GM06990 (cell line): Measurements from ENCODE around the gene TRIM7.

Experiments used
- DNase-seq: peaks from one replicate; pipeline ENCODE4 v3.0.0-alpha.2; 2011; ENCODE audit not compliant: insufficient read length; ENCODE audit errors: extremely low read depth
- H3K27me3 ChIP-seq: replicated peaks from 2 replicates; pipeline ENCODE4 v1.6.0; 2011; ENCODE audit warnings: low read length; ENCODE audit not compliant: control insufficient read depth, insufficient read depth
- H3K36me3 ChIP-seq: 2 replicates; pipeline ENCODE4 v1.5.1; 2011; ENCODE audit warnings: low read length; ENCODE audit not compliant: control insufficient read depth, insufficient read depth
- H3K4me3 ChIP-seq: replicated peaks from 2 replicates; pipeline ENCODE4 v1.5.1; 2011; ENCODE audit warnings: low read depth, mild to moderate bottlenecking, control low read depth, low read length
- CTCF ChIP-seq: IDR thresholded peaks from 2 replicates; pipeline ENCODE4 v1.5.1; 2011; ENCODE audit warnings: low read length, control low read depth, mild to moderate bottlenecking, inconsistent platforms; ENCODE audit not compliant: insufficient read depth, poor library complexity, severe bottlenecking

The TRIM7 gene

GRCh38 chr5:181221792-181222629 lies 17.0 kb upstream of the TRIM7 start:
- TF ChIP-seq CTCF = no peak
- peak overlapping the region; percentile 90 for H3K4me3 ChIP-seq
- H3K27me3 ChIP-seq = no peaks in the 10 kb centered on the region
- 0 out of 2 replicates have a peak, but pooled peaks cover 2% of the 10 kb centered on the region for H3K36me3 ChIP-seq
- peak; percentile 92 for DNase-seq

- TF ChIP-seq CTCF = no peak
- no peaks in the 10 kb centered on the region for H3K27me3 ChIP-seq
- DNase-seq = no peak
- H3K36me3 ChIP-seq = no peaks in the 10 kb centered on the region
- H3K4me3 ChIP-seq = no peak overlapping the region
These were observed 16.3 kb upstream of the TRIM7 start for GRCh38 chr5:181221105-181221791.

GRCh38 chr5:181220178-181220515 lies 15.2 kb upstream of the TRIM7 start:
- Histone ChIP-seq H3K4me3 (no peak overlapping the region), H3K36me3 (no peaks in the 10 kb centered on the region), H3K27me3 (no peaks in the 10 kb centered on the region)
- TF ChIP-seq CTCF = no peak
- no peak for DNase-seq

- DNase-seq = no peak
- TF ChIP-seq CTCF = no peak
- Histone ChIP-seq H3K27me3 (no peaks in the 10 kb centered on the region), H3K36me3 (no peaks in the 10 kb centered on the region), H3K4me3 (no peak overlapping the region)
These were observed 14.5 kb upstream of the TRIM7 start for GRCh38 chr5:181219262-181220177.

GRCh38 chr5:181218795-181219124 lies 13.8 kb upstream of the TRIM7 start:
- Histone ChIP-seq H3K27me3 (no peaks in the 10 kb centered on the region), H3K36me3 (no peaks in the 10 kb centered on the region), H3K4me3 (peak overlapping the region; percentile 34)
- no peak for DNase-seq
- no peak for TF ChIP-seq CTCF
